Tibial nerve (tissue), 4 donors: Measurements from ENCODE around the gene ACAD10. TPM values are rescaled to one million over a fixed set of nuclear protein-coding genes. Genes with fewer than 3 reads are reported as not detected.

Experiments
- DNase-seq, 2 donors: peaks; one replicate each; pipeline ENCODE4 v3.0.0-alpha.2; 2019; ENCODE audit warnings: low spot score in 2 of 2
- H3K27ac ChIP-seq, 4 donors: fragments of 200-600 bp; sonication (generic) in 3 of 4; one replicate each; pipeline ENCODE4 v1.5.1; 2017 to 2019; ENCODE audit warnings: mild to moderate bottlenecking in 1 of 4
- H3K27me3 ChIP-seq, 2 donors: fragments of 200-600 bp; sonication (generic) in 1 of 2; one replicate each; pipeline versions ENCODE4 v1.5.1 to v1.6.0; 2017 to 2019
- H3K36me3 ChIP-seq, 3 donors: fragments of 200-600 bp; sonication (generic); one replicate each; pipeline ENCODE4 v1.5.1; 2018 to 2019
- H3K4me1 ChIP-seq, 4 donors: fragments of 200-600 bp; sonication (generic) in 3 of 4; one replicate each; pipeline ENCODE4 v1.5.1; 2017 to 2019
- H3K4me3 ChIP-seq, 4 donors: fragments of 200-600 bp; sonication (generic) in 3 of 4; one replicate each; pipeline ENCODE4 v1.5.1; 2017 to 2019; ENCODE audit warnings: mild to moderate bottlenecking in 1 of 4, moderate library complexity in 1 of 4
- H3K9me3 ChIP-seq, 4 donors: fragments of 200-600 bp; sonication (generic) in 3 of 4; one replicate each; pipeline ENCODE4 v1.5.1; 2017 to 2019
- EP300 ChIP-seq, 2 donors: sonication (generic); formaldehyde crosslinking; IDR thresholded peaks; one replicate each; pipeline ENCODE4 v1.6.1; 2017; ENCODE audit warnings: antibody characterized with exemption in 2 of 2, mild to moderate bottlenecking in 1 of 2
- POLR2A ChIP-seq, 2 donors: fragments of 450-650 bp; IDR thresholded peaks; one replicate each; pipeline ENCODE4 v1.6.1; 2017; ENCODE audit warnings: antibody characterized with exemption in 2 of 2, mild to moderate bottlenecking in 2 of 2, moderate library complexity in 2 of 2
- WGBS, 2 donors: methylation state at CpG; one replicate each; pipeline ENCODE4 v1.1.5; 2018; 5-methylcytosine and 5-hydroxymethylcytosine counted together
- total RNA-seq, 4 donors: library from RNA; depleted of rRNA; stranded (reverse); fragments of >200 nt; gene quantifications; one replicate each; pipeline ENCODE4 v1.1.0, GENCODE V29; 2016
- TF ChIP-seq, protein P1 (sequence below), 5 experiments: fragments of 200-600 bp in 3 of 5; fragments of 450-650 bp in 2 of 5; sonication (generic) in 3 of 5; IDR thresholded peaks; one replicate each; pipeline ENCODE4 v1.5.1; 2016 to 2019; ENCODE audit warnings: antibody characterized with exemption in 5 of 5, mild to moderate bottlenecking in 3 of 5, moderate library complexity in 2 of 5

The ACAD10 gene
- total RNA-seq, 4 donors from 2014 or later: 20.3 to 41.4 (median 21.4) TPM

DNA sequence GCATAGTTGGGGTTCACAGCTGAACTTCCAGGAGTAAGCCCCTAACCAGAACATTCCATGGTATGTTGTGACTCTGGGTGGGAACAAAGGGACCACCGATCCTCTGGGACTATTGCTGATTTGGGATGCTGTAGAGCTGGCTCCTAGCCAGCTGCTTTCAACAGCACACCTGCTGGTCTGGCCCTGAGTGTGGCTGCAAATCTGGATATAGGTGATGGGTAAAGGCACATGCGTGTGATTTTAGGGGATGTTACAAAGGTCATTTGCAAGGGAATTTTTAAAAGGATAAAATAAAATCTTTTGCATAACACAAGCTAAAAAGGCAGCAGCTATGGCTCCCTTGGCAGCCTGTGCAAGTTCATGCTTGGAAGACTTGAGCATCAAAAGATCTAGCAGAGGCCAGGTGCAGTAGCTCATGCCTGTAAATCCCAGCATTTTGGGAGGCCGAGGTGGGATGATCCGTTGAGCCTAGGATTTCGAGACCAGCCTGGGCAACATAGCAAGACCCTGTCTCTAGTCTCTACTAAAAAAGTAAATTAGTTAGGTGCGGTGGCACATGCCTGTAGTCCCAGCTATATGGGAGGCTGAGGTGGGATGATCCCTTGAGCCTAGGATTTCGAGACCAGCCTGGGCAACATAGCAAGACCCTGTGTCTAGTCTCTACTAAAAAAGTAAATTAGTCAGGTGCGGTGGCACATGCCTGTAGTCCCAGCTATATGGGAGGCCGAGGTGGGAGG is 82.5 kb downstream of the ACAD10 start:
- peak overlapping the region; percentile 65 to 88 (median 80) for H3K4me3 ChIP-seq
- peaks cover 0 to 6% (median 0%) of the 10 kb centered on the region in 3 donors for H3K36me3 ChIP-seq
- DNase-seq: no peak
- H3K27me3 ChIP-seq: no peaks in the 10 kb centered on the region
- peaks cover 0 to 45% (median 23%) of the 10 kb centered on the region in 4 donors for H3K4me1 ChIP-seq
- 89 to 90% methylated on average over 9 of the region's 9 CpGs for WGBS, 2 donors
- TF ChIP-seq, protein P1, sequence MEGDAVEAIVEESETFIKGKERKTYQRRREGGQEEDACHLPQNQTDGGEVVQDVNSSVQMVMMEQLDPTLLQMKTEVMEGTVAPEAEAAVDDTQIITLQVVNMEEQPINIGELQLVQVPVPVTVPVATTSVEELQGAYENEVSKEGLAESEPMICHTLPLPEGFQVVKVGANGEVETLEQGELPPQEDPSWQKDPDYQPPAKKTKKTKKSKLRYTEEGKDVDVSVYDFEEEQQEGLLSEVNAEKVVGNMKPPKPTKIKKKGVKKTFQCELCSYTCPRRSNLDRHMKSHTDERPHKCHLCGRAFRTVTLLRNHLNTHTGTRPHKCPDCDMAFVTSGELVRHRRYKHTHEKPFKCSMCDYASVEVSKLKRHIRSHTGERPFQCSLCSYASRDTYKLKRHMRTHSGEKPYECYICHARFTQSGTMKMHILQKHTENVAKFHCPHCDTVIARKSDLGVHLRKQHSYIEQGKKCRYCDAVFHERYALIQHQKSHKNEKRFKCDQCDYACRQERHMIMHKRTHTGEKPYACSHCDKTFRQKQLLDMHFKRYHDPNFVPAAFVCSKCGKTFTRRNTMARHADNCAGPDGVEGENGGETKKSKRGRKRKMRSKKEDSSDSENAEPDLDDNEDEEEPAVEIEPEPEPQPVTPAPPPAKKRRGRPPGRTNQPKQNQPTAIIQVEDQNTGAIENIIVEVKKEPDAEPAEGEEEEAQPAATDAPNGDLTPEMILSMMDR (IDR thresholded peaks at IDR 0.05): no peak
- no peak for TF ChIP-seq POLR2A (IDR thresholded peaks at IDR 0.05)
- no peak for TF ChIP-seq EP300 (IDR thresholded peaks at IDR 0.05)
- H3K27ac ChIP-seq: peak overlapping the region in 3 of 4 donors; percentile 87 to 91 (median 89)
- H3K9me3 ChIP-seq: no peaks in the 10 kb centered on the region

DNA sequence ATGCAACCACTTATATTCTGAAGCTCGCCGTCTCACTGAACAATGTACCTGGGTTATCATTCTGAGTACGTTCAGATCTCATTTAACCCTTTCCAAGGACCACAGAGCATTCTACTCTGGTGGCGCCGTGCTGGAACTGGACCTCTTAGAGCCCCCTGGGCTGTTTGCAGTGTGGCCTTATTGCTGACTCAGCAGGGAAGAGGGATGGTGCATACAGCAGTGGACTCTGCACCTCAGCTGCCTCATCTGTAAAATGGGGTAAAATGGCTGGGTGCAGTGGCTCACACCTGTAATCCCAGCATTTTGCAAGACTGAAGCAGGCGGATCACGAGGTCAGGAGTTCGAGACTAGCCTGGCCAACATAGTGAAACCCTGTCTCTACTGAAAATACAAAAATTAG is 83.7 kb downstream of the ACAD10 start:
- Histone ChIP-seq H3K27ac (no peak overlapping the region), H3K36me3 (peaks cover 0 to 6% (median 0%) of the 10 kb centered on the region in 3 donors), H3K9me3 (no peaks in the 10 kb centered on the region), H3K27me3 (no peaks in the 10 kb centered on the region), H3K4me3 (no peak overlapping the region), H3K4me1 (peaks cover 0 to 58% (median 33%) of the 10 kb centered on the region in 4 donors)
- 85 to 87% methylated on average over 8 of the region's 8 CpGs for WGBS, 2 donors
- TF ChIP-seq EP300 (IDR thresholded peaks at IDR 0.05) (no peak), POLR2A (IDR thresholded peaks at IDR 0.05) (no peak)
- TF ChIP-seq, protein P1 (IDR thresholded peaks at IDR 0.05): no peak
- DNase-seq: no peak

DNA sequence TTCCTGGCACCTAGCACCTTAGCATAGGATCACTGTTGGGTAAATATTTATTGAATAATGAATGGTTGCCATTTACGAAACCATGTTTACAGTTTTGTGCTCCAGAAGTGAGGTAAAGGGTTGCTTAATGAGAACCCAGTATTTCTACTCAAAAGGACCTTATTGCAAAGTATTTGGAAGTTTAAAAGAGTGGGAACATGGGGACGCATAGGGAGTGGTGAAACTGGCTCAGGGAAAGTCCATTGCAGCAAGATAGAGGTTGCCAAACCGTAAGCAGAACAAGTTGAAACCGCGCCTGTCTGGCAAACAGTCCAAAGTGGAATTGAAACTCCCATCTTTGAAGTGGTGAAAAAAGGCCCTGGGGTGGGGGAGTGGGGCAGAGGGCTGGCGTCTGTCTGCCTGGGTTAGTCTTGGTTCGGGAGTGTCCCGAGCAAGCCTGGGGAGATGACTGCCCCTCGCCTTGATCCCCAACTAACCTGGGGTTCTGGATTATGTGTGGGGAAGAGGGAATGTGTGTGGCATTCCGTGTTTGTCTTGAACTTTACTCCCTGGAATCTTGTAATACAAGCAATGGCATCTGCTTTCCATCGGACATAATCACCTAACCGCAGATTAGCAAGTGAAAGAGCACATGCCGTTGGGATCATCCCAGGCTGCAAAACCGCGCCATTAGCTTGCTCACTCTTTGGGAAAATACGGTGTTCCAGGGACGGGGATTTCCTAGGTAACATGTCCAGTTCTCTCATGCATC is 88.1 kb downstream of the ACAD10 start:
- peak overlapping the region in 1 of 4 donors; percentile 18 for H3K4me3 ChIP-seq
- TF ChIP-seq POLR2A (IDR thresholded peaks at IDR 0.05) (peak in 1 of 2 donors; percentile 17), EP300 (IDR thresholded peaks at IDR 0.05) (peak; percentile 43 to 92)
- TF ChIP-seq, protein P1 (IDR thresholded peaks at IDR 0.05): no peak
- H3K4me1 ChIP-seq: peaks cover 3 to 71% (median 44%) of the 10 kb centered on the region in 4 donors
- H3K27me3 ChIP-seq: no peaks in the 10 kb centered on the region
- peaks cover 0 to 23% (median 0%) of the 10 kb centered on the region in 3 donors for H3K36me3 ChIP-seq
- H3K9me3 ChIP-seq: no peaks in the 10 kb centered on the region
- peak overlapping the region; percentile 43 to 86 (median 80) for H3K27ac ChIP-seq
- DNase-seq: peak; percentile 55 to 88
- WGBS, 2 donors: 34 to 49% methylated on average over 17 of the region's 17 CpGs

DNA sequence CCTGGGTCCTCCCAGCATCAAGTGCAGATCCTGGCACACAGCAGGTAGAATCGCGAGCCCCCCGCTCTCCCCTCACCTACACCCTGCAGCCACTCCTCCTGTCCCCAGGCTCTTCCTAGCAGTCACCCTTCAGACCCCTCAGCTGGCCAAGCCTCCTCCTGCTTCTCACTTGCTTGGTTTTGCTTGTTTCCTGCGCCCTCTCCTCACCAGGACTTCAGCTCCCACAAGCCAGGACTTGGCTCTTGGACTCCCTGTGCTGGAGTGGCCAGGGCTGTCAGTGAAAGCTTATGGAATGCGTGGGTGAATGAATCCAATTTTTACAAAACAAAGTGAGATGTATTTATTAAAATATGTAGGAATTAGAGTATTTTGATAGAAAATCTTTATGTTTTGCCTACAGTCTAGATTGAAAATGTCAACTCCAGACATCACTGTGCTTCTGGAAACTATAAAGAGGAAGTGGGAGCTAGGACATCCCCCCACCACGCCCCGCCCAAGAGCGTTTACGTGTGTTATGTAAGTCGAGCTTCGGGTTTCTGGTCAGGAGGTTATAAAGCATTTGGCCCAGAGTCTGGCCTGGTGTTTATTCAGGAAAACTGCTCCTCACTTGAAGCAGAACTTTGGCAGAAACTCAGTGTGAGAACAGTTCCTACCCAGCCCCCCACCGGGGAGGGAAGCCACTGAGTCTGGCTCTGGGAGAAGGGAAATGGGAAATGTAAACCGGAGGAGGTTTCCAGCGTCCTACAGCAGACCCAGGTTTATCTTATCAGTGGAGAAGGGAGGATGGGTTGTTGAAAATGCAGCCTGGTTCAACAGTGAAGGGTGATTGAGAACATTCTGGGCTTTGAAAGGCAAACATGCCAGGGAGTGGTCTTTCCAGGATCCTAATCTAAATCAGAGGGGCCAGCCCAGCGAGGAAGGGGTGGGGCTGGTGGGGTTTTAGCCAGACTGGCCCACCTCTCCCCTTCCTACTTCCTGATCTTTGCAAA is 89.6 kb downstream of the ACAD10 start:
- TF ChIP-seq, protein P1 (IDR thresholded peaks at IDR 0.05): no peak
- peak in 1 of 2 donors; percentile 87 for TF ChIP-seq EP300 (IDR thresholded peaks at IDR 0.05)
- TF ChIP-seq POLR2A (IDR thresholded peaks at IDR 0.05): peak in 1 of 2 donors; percentile 49
- no peaks in the 10 kb centered on the region for H3K9me3 ChIP-seq
- H3K27me3 ChIP-seq: no peaks in the 10 kb centered on the region
- H3K36me3 ChIP-seq: peaks cover 0 to 36% (median 0%) of the 10 kb centered on the region in 3 donors
- peaks cover 3 to 63% (median 42%) of the 10 kb centered on the region in 4 donors for H3K4me1 ChIP-seq
- peak overlapping the region; percentile 43 to 86 (median 80) for H3K27ac ChIP-seq
- H3K4me3 ChIP-seq: peak overlapping the region in 2 of 4 donors; percentile 2 to 14
- 15 to 19% methylated on average over 15 of the region's 15 CpGs for WGBS, 2 donors
- peak; percentile 49 to 81 for DNase-seq
